Kidney glomerular epithelial cell (primary cell): ENCODE results near the gene MARVELD1.

ENCODE experiments used
- DNase-seq: peaks from one replicate; lab custom pipeline; 2025; lab: John Stamatoyannopoulos, UW

Gene MARVELD1

GRCh38 chr10:97721871-97722780 is 8.6 kb downstream of the MARVELD1 start:
- DNase-seq = no peak

- no peak for DNase-seq
Observed at GRCh38 chr10:97723001-97723400, 9.5 kb downstream of the MARVELD1 start.

- DNase-seq = no peak
Observed at GRCh38 chr10:97724341-97724941, 10.9 kb downstream of the MARVELD1 start.

- peak; percentile 59 for DNase-seq
Observed at GRCh38 chr10:97726636-97727178, 13.2 kb downstream of the MARVELD1 start.

- DNase-seq = no peak
Observed at GRCh38 chr10:97729014-97729413, 15.5 kb downstream of the MARVELD1 start.

- peak; percentile 78 for DNase-seq
Observed at GRCh38 chr10:97731346-97732051, 18.0 kb downstream of the MARVELD1 start.

GRCh38 chr10:97732052-97732359 is 18.5 kb downstream of the MARVELD1 start:
- DNase-seq = no peak

GRCh38 chr10:97733256-97733655 is 19.7 kb downstream of the MARVELD1 start:
- no peak for DNase-seq

GRCh38 chr10:97734021-97734420 is 20.5 kb downstream of the MARVELD1 start:
- no peak for DNase-seq

GRCh38 chr10:97736403-97736901 is 22.9 kb downstream of the MARVELD1 start:
- DNase-seq = no peak

- peak; percentile 93 for DNase-seq
Observed at GRCh38 chr10:97736902-97737769, 23.6 kb downstream of the MARVELD1 start, which contains the start of gene ZFYVE27. Gene ZFYVE27, plus strand, starts transcription at chr10:97737128. Its CDS starts 1,350 bp downstream, at chr10:97738478.

- no peak for DNase-seq
Observed at GRCh38 chr10:97737770-97738265, 24.3 kb downstream of the MARVELD1 start.

- no peak for DNase-seq
Observed at GRCh38 chr10:97738616-97739015, 25.1 kb downstream of the MARVELD1 start.

- no peak for DNase-seq
Observed at GRCh38 chr10:97740613-97741012, 27.1 kb downstream of the MARVELD1 start.

GRCh38 chr10:97743169-97743943 is 29.8 kb downstream of the MARVELD1 start:
- no peak for DNase-seq

- DNase-seq = no peak
Observed at GRCh38 chr10:97744405-97745035, 31.0 kb downstream of the MARVELD1 start.

- DNase-seq = no peak
Observed at GRCh38 chr10:97747573-97747972, 34.0 kb downstream of the MARVELD1 start.

GRCh38 chr10:97748116-97748515 is 34.6 kb downstream of the MARVELD1 start:
- no peak for DNase-seq

GRCh38 chr10:97752956-97753355 is 39.4 kb downstream of the MARVELD1 start:
- DNase-seq = no peak

GRCh38 chr10:97754726-97755125 is 41.2 kb downstream of the MARVELD1 start:
- no peak for DNase-seq
